ENCODE results near the gene FHOD3.

The FHOD3 gene

DNA sequence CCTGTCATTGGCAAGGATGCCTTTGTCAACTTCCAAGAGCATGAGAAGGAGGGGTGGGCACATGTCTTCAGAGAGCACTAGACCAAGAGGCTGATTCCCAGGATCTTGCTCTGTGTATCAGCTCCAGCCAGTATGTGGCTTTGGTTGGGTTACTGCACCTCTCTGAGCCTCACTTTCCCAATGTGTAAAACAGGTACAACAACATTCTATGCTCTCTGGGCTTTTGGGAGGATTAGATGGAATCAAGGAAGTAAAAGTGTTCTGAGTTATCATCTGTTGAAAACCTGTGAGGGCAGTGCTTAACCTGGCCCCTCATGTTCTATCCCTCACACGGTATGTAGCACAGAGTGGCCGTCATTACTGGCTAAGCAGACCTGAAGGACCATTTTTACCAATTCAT, 103.9 kb downstream of the FHOD3 start:
- no peak for DNase-seq
- Histone ChIP-seq H3K4me3 (ENCODE audit: low read depth, low read length) (no peak overlapping the region), H3K27ac (no peak overlapping the region), H3K27me3 (replicated peaks) (no peaks in the 10 kb centered on the region), H3K36me3 (replicated peaks) (no peaks in the 10 kb centered on the region)
- in situ Hi-C loops (cut with HindIII; ENCODE audit: low pct_ligation_motif_present, low sequenced_read_pairs), result no loop called here
- TF ChIP-seq, protein P1, sequence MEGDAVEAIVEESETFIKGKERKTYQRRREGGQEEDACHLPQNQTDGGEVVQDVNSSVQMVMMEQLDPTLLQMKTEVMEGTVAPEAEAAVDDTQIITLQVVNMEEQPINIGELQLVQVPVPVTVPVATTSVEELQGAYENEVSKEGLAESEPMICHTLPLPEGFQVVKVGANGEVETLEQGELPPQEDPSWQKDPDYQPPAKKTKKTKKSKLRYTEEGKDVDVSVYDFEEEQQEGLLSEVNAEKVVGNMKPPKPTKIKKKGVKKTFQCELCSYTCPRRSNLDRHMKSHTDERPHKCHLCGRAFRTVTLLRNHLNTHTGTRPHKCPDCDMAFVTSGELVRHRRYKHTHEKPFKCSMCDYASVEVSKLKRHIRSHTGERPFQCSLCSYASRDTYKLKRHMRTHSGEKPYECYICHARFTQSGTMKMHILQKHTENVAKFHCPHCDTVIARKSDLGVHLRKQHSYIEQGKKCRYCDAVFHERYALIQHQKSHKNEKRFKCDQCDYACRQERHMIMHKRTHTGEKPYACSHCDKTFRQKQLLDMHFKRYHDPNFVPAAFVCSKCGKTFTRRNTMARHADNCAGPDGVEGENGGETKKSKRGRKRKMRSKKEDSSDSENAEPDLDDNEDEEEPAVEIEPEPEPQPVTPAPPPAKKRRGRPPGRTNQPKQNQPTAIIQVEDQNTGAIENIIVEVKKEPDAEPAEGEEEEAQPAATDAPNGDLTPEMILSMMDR (IDR thresholded peaks at IDR 0.05; ENCODE audit: low read depth, low read length, missing control alignments), result no peak

DNA sequence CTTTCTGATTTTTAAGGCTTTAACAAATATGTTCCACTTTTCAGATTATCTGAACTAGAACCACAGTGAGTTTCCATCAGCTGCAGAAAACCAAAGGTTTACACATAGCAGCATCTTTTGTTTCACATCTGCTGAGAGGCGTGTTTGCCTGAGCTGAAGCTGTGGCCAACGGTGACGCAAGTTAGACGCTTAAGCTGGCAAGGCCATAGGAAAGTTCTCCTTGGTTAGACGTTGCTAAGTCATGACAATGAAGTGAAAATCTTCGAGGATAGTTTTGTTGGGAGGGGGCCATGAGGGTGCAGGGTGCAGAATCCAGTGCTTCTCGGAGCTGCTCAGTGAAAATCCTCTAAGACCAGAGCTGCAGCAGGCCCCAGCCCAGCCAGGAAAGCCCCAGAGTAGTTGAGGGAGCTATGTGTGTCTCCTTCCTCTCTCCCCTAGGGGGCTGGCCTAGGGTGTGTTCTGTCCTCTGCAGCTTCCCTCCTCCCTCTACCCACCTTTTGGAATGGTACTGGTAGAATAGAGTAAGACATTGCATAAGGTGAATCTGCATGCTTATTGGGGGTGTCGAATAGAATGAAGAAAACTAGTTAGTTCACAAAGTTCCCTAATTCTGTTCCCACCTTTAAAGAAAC, 105.4 kb downstream of the FHOD3 start:
- Histone ChIP-seq H3K27me3 (replicated peaks) (no peaks in the 10 kb centered on the region), H3K27ac (no peak overlapping the region), H3K36me3 (replicated peaks) (no peaks in the 10 kb centered on the region), H3K4me3 (ENCODE audit: low read depth, low read length) (no peak overlapping the region)
- no peak for DNase-seq
- TF ChIP-seq, protein P1 (IDR thresholded peaks at IDR 0.05; ENCODE audit: low read depth, low read length, missing control alignments), result no peak
- in situ Hi-C loops (cut with HindIII; ENCODE audit: low pct_ligation_motif_present, low sequenced_read_pairs), result no loop called here

DNA sequence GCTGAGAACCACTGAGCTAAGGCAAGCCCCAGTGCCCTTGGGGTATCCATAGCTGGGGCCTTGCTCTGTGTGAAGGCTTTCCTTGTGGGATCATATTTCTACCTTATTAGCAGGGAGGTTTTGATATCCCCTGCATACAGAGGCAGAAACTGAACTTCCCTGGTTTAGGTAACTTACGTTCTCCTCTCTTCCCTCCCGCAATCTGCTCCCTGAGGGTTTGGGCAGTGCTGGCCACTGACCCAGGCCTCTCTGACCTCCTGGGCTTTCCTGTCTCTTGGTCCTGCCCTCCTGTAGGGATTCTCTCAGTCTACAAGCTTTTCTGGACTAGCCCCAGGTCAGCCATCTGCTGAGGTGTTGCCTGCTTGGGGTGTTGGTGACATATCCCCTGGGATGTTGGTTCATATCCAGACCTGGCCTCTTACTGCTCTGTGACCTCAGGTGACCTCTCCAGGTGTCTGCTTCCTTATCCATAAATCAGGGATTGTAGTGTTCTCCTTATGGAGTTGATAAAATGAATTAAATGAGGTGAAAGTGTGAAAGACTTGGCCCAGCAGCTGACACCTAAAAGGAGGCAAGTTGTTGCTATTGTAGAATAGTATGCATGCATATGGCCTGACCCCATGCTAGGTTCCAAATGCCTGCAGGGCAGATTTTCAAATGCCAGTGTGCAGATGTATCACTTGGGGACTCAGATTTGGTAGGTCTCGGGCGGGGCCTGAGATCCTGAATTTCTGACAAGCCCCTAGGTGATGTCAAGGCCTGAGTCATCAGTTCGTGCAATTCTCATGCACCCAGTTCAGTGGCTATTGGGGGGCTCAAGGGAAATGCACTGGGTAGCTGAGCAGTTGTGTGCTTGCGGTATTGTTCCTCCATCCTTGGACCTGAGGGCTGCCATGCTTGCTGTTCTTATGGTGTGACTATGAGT, 106.6 kb downstream of the FHOD3 start:
- Histone ChIP-seq H3K27me3 (replicated peaks) (no peaks in the 10 kb centered on the region), H3K27ac (no peak overlapping the region), H3K36me3 (replicated peaks) (no peaks in the 10 kb centered on the region), H3K4me3 (ENCODE audit: low read depth, low read length) (no peak overlapping the region)
- TF ChIP-seq, protein P1 (IDR thresholded peaks at IDR 0.05; ENCODE audit: low read depth, low read length, missing control alignments), result no peak
- no peak for DNase-seq
- in situ Hi-C loops (cut with HindIII; ENCODE audit: low pct_ligation_motif_present, low sequenced_read_pairs), result no loop called here

DNA sequence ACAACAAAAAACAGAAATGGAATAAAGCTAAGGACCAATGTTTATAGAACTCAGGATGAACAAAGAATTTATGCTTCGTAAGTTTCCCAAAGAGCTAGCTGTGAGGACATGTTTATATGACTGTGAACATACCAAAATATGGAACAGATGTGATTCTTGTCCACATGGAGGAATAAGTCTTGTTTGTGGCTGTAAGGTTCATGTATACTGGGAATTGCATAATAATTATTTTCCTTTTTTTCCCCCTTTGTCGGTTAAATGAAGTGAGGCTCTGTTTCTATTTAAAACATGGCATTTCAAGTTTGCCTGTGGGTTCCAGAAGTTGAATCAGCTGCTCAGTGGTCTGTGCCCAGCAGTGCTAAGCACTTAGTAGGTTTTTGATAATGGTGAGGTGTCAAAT, 108.1 kb downstream of the FHOD3 start:
- Histone ChIP-seq H3K4me3 (ENCODE audit: low read depth, low read length) (no peak overlapping the region), H3K36me3 (replicated peaks) (no peaks in the 10 kb centered on the region), H3K27ac (no peak overlapping the region), H3K27me3 (replicated peaks) (no peaks in the 10 kb centered on the region)
- TF ChIP-seq, protein P1 (IDR thresholded peaks at IDR 0.05; ENCODE audit: low read depth, low read length, missing control alignments), result no peak
- DNase-seq, result no peak
- in situ Hi-C loops (cut with HindIII; ENCODE audit: low pct_ligation_motif_present, low sequenced_read_pairs), result no loop called here

DNA sequence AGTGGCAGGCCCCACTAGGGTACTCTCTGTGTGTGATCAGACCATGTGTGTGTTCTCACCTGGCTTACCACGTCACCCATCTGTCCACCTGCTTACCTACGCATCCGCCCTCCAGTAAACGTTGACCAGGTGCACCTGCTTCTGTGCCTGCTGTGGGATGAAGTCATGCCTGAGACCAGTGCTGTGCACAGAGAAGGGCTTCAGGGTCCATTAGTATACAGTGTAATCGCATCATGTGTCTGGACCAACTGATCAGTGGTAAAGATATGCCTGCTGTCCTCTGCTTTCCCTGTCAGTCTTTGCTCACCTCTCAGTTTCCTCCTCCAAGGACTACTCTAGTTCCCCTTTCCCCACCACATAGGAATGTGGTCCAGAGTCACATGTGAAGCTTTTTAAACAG, 109.3 kb downstream of the FHOD3 start:
- TF ChIP-seq, protein P1 (IDR thresholded peaks at IDR 0.05; ENCODE audit: low read depth, low read length, missing control alignments), result no peak
- no peak overlapping the region for H3K4me3 ChIP-seq (ENCODE audit: low read depth, low read length)
- in situ Hi-C loops (cut with HindIII; ENCODE audit: low pct_ligation_motif_present, low sequenced_read_pairs), result no loop called here
- H3K27ac ChIP-seq, result no peak overlapping the region
- no peaks in the 10 kb centered on the region for H3K36me3 ChIP-seq (replicated peaks)
- no peaks in the 10 kb centered on the region for H3K27me3 ChIP-seq (replicated peaks)
- DNase-seq, result no peak

Measured in brain microvascular endothelial cell (primary cell).